Ovary (tissue), 3 donors: ENCODE measurements around the gene SECISBP2L.

Experiments used
- POLR2A ChIP-seq: fragments of 450-650 bp; IDR thresholded peaks from one replicate; pipeline ENCODE4 v1.6.1; 2017; ENCODE audit warnings: antibody characterized with exemption, mild to moderate bottlenecking, moderate library complexity
- TF ChIP-seq, protein P1 (sequence below), 3 donors: fragments of 450-650 bp in 2 of 3; fragments of 200-600 bp in 1 of 3; IDR thresholded peaks; one replicate each; pipeline versions ENCODE4 v1.5.1 to v1.8.0; 2016 to 2022; ENCODE audit warnings: antibody characterized with exemption in 3 of 3, mild to moderate bottlenecking in 1 of 3
- donor health status: DM: no; HTN: no; CAD: no.

GRCh38 chr15:49093252-49094105 is 47.2 kb upstream of the SECISBP2L start:
- TF ChIP-seq, protein P1, sequence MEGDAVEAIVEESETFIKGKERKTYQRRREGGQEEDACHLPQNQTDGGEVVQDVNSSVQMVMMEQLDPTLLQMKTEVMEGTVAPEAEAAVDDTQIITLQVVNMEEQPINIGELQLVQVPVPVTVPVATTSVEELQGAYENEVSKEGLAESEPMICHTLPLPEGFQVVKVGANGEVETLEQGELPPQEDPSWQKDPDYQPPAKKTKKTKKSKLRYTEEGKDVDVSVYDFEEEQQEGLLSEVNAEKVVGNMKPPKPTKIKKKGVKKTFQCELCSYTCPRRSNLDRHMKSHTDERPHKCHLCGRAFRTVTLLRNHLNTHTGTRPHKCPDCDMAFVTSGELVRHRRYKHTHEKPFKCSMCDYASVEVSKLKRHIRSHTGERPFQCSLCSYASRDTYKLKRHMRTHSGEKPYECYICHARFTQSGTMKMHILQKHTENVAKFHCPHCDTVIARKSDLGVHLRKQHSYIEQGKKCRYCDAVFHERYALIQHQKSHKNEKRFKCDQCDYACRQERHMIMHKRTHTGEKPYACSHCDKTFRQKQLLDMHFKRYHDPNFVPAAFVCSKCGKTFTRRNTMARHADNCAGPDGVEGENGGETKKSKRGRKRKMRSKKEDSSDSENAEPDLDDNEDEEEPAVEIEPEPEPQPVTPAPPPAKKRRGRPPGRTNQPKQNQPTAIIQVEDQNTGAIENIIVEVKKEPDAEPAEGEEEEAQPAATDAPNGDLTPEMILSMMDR (IDR thresholded peaks at IDR 0.05) = no peak
- no peak for TF ChIP-seq POLR2A
